GM13977 (cell line): ENCODE results near the gene TGIF2LX.
"Not testable (repeated sequence)": the region's sequence is repeated elsewhere in the genome, so short reads cannot be mapped to it uniquely, and the experiment has no call there.

Experiments
- DNase-seq: peaks from one replicate; pipeline ENCODE4 v3.0.0; 2012; ENCODE audit warnings: low spot score
- in situ Hi-C: fragments of 300-500 bp; cut with MboI; formaldehyde crosslinking; loops from one replicate; pipeline ENCODE4 v1.12.0; 2022; ENCODE audit warnings: low sequenced_read_pairs, low pct_unique_long_range_greater_than_20kb, mixed read lengths, inconsistent platforms; ENCODE audit not compliant: unreplicated experiment

The TGIF2LX gene

GRCh38 chrX:89921665-89922064 is at the start of gene TGIF2LX:
Gene TGIF2LX (plus strand): TSS chrX:89921908. CDS start chrX:89922086, 178 bp downstream.
- in situ Hi-C loops, DNase-seq: not testable (repeated sequence)

DNA sequence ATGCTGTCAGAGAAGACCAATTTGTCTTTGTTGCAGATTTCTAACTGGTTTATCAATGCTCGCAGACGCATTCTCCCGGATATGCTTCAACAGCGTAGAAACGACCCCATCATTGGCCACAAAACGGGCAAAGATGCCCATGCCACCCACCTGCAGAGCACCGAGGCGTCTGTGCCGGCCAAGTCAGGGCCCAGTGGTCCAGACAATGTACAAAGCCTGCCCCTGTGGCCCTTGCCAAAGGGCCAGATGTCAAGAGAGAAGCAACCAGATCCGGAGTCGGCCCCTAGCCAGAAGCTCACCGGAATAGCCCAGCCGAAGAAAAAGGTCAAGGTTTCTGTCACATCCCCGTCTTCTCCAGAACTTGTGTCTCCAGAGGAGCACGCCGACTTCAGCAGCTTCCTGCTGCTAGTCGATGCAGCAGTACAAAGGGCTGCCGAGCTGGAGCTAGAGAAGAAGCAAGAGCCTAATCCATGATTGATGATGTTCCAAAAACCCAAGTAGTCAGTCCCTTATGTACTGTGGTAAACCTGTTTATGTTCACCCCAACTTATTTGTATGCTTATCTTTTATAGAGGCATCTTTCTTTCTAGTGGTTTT is 728 bp downstream of the TGIF2LX start:
- in situ Hi-C loops, DNase-seq: not testable (repeated sequence)

DNA sequence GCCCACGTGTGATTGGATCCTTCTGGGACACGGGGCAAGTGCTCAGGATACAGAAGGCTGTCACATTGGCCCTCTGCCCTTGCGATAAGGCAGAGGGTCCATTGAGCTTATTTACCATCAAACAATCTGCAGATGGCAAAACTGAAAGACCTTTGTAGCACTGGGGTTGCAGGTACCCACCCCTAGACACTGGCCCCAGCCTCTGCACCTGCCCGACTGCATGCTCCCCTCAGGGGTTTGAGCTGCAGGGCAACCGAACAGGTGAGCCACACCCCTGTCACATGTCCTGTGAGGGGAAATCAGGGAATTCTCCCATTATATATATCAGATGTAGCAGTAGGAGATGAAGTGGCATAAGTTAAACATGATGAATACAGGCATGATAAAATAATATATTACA is 21.4 kb downstream of the TGIF2LX start:
- in situ Hi-C loops, DNase-seq: not testable (repeated sequence)

- in situ Hi-C loops: not testable (repeated sequence)
Observed at GRCh38 chrX:89965588-89965987, 43.9 kb downstream of the TGIF2LX start.

More at GRCh38 chrX:89965588-89965987, 43.9 kb downstream of the TGIF2LX start:
- not testable (repeated sequence) for DNase-seq
